RWPE2 (cell line): Measurements from ENCODE around the gene TMEM174.

Experiments used
- ATAC-seq: fragments of 200-7000 bp; cut with Tn5 transposase; 3 replicates; pipeline ENCODE4 v1.9.1; 2021; ENCODE audit warnings: low read depth
- DNase-seq: peaks from one replicate; pipeline ENCODE4 v3.0.0-alpha.2; 2020; ENCODE audit warnings: low spot score
- H3K27ac ChIP-seq: fragments of 450-650 bp; 2 replicates; pipeline ENCODE4 v1.5.1; 2017; ENCODE audit warnings: mild to moderate bottlenecking; ENCODE audit not compliant: poor library complexity, severe bottlenecking
- H3K27me3 ChIP-seq: fragments of 250-450 bp; sonication (Bioruptor Pico); 2 replicates; pipeline ENCODE4 v1.5.1; 2021; ENCODE audit warnings: mild to moderate bottlenecking, moderate library complexity; ENCODE audit not compliant: insufficient read depth, poor library complexity, severe bottlenecking
- H3K36me3 ChIP-seq: fragments of 250-450 bp; sonication (Bioruptor Pico); 2 replicates; pipeline ENCODE4 v1.5.1; 2020; ENCODE audit warnings: low read depth, mild to moderate bottlenecking, moderate library complexity
- H3K4me1 ChIP-seq: fragments of 250-450 bp; sonication (Bioruptor Pico); 2 replicates; pipeline ENCODE4 v1.5.1; 2021; ENCODE audit warnings: mild to moderate bottlenecking, moderate library complexity; ENCODE audit not compliant: insufficient read depth, poor library complexity, severe bottlenecking
- H3K4me3 ChIP-seq: fragments of 250-450 bp; sonication (Bioruptor Pico); 2 replicates; pipeline ENCODE4 v1.5.1; 2021; ENCODE audit warnings: mild to moderate bottlenecking, moderate library complexity; ENCODE audit not compliant: severe bottlenecking
- H3K9me3 ChIP-seq: fragments of 250-450 bp; sonication (Bioruptor Pico); 2 replicates; pipeline ENCODE4 v1.5.1; 2021; ENCODE audit warnings: mild to moderate bottlenecking, moderate library complexity; ENCODE audit not compliant: severe bottlenecking
- TF ChIP-seq, protein P1 (sequence below): fragments of 450-650 bp; IDR thresholded peaks from one replicate; pipeline ENCODE4 v1.5.1; 2017; ENCODE audit warnings: mild to moderate bottlenecking, moderate library complexity; ENCODE audit not compliant: poor library complexity, severe bottlenecking

Gene TMEM174

GRCh38 chr5:73130811-73131210 lies 42.2 kb upstream of the TMEM174 start:
- no peaks in the 10 kb centered on the region for H3K36me3 ChIP-seq
- H3K4me1 ChIP-seq = no peaks in the 10 kb centered on the region
- H3K9me3 ChIP-seq = no peaks in the 10 kb centered on the region
- DNase-seq (no peak), ATAC-seq (no peak)
- TF ChIP-seq, protein P1, sequence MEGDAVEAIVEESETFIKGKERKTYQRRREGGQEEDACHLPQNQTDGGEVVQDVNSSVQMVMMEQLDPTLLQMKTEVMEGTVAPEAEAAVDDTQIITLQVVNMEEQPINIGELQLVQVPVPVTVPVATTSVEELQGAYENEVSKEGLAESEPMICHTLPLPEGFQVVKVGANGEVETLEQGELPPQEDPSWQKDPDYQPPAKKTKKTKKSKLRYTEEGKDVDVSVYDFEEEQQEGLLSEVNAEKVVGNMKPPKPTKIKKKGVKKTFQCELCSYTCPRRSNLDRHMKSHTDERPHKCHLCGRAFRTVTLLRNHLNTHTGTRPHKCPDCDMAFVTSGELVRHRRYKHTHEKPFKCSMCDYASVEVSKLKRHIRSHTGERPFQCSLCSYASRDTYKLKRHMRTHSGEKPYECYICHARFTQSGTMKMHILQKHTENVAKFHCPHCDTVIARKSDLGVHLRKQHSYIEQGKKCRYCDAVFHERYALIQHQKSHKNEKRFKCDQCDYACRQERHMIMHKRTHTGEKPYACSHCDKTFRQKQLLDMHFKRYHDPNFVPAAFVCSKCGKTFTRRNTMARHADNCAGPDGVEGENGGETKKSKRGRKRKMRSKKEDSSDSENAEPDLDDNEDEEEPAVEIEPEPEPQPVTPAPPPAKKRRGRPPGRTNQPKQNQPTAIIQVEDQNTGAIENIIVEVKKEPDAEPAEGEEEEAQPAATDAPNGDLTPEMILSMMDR = no peak
- H3K27me3 ChIP-seq = no peaks in the 10 kb centered on the region
- no peak overlapping the region for H3K27ac ChIP-seq
- H3K4me3 ChIP-seq = no peak overlapping the region

GRCh38 chr5:73131711-73132425 lies 41.1 kb upstream of the TMEM174 start:
- no peaks in the 10 kb centered on the region for H3K36me3 ChIP-seq
- no peak for DNase-seq
- no peaks in the 10 kb centered on the region for H3K27me3 ChIP-seq
- no peak overlapping the region for H3K4me3 ChIP-seq
- ATAC-seq = no peak
- TF ChIP-seq, protein P1 = no peak
- H3K27ac ChIP-seq = no peak overlapping the region
- no peaks in the 10 kb centered on the region for H3K9me3 ChIP-seq
- H3K4me1 ChIP-seq = no peaks in the 10 kb centered on the region

- ATAC-seq = no peak
- H3K4me1 ChIP-seq = no peaks in the 10 kb centered on the region
- no peak overlapping the region for H3K4me3 ChIP-seq
- TF ChIP-seq, protein P1 = no peak
- H3K27me3 ChIP-seq = no peaks in the 10 kb centered on the region
- no peak for DNase-seq
- no peaks in the 10 kb centered on the region for H3K9me3 ChIP-seq
- no peak overlapping the region for H3K27ac ChIP-seq
- no peaks in the 10 kb centered on the region for H3K36me3 ChIP-seq
These were observed 40.2 kb upstream of the TMEM174 start for GRCh38 chr5:73132759-73133158.

GRCh38 chr5:73135021-73135420 lies 38.0 kb upstream of the TMEM174 start:
- Histone ChIP-seq H3K27ac (no peak overlapping the region), H3K36me3 (no peaks in the 10 kb centered on the region), H3K4me3 (no peak overlapping the region), H3K27me3 (no peaks in the 10 kb centered on the region), H3K4me1 (no peaks in the 10 kb centered on the region), H3K9me3 (no peaks in the 10 kb centered on the region)
- TF ChIP-seq, protein P1 = no peak
- ATAC-seq (no peak), DNase-seq (no peak)

- Histone ChIP-seq H3K27ac (no peak overlapping the region), H3K4me1 (no peaks in the 10 kb centered on the region), H3K9me3 (no peaks in the 10 kb centered on the region), H3K4me3 (no peak overlapping the region), H3K36me3 (no peaks in the 10 kb centered on the region), H3K27me3 (no peaks in the 10 kb centered on the region)
- DNase-seq (no peak), ATAC-seq (peak; percentile 71)
- TF ChIP-seq, protein P1 = peak; percentile 71
These were observed 37.5 kb upstream of the TMEM174 start for GRCh38 chr5:73135429-73136054.
